ENCODE results near the gene KIT.

DNA sequence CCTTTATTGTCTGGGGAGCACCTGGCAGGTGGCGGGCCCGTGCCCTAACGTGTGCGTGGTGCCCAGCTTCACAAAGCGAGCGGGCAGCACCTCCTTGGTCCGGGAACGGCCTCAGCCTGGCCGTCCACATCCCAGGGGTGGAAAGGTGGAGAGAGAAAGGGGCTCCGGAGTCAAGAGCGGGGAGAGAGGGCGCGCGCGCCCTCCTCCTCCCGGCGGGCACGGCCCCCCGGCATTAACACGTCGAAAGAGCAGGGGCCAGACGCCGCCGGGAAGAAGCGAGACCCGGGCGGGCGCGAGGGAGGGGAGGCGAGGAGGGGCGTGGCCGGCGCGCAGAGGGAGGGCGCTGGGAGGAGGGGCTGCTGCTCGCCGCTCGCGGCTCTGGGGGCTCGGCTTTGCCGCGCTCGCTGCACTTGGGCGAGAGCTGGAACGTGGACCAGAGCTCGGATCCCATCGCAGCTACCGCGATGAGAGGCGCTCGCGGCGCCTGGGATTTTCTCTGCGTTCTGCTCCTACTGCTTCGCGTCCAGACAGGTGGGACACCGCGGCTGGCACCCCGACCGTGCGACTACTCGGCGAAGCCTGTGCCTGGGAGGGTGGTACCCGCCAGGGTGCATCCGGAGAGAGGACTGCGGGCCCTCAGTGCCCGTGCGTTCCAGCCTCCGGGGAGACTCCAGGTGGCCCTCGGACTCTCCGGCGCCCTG is at the start of gene KIT:
- TF ChIP-seq CTCF (IDR thresholded peaks at IDR 0.05; ENCODE audit: insufficient read depth, low read depth, low read length) (no peak), EZH2 (IDR thresholded peaks at IDR 0.05; ENCODE audit: insufficient read depth, low read length) (peak; percentile 76)

All from astrocyte (in vitro differentiated cells and primary cell).